HepG2 (cell line): ENCODE results near the gene ASCL2. TPM values are rescaled to one million over a fixed set of nuclear protein-coding genes. Genes with fewer than 3 reads are reported as not detected.

Source experiments
- CBX1 ChIP-seq: IDR thresholded peaks from one replicate; pipeline ENCODE4 v1.6.1; 2016; ENCODE audit warnings: antibody characterized with exemption, low read depth
- GATAD1 ChIP-seq: IDR thresholded peaks from 2 replicates; pipeline ENCODE4 v1.6.1; 2016; ENCODE audit warnings: missing genetic modification reagents, missing compliant biosample characterization
- GLMP ChIP-seq: sonication (generic); formaldehyde crosslinking; IDR thresholded peaks from 2 replicates; pipeline ENCODE4 v1.9.0; 2021; ENCODE audit warnings: missing genetic modification reagents, mild to moderate bottlenecking, borderline replicate concordance
- ISL2 ChIP-seq: sonication (generic); formaldehyde crosslinking; IDR thresholded peaks from 2 replicates; pipeline ENCODE4 v1.5.0; 2020; ENCODE audit warnings: missing genetic modification reagents
- KDM1A ChIP-seq: IDR thresholded peaks from 2 replicates; pipeline ENCODE4 v1.6.1; 2016; ENCODE audit warnings: missing compliant biosample characterization
- NCOR1 ChIP-seq: fragments of 200-600 bp; sonication (generic); IDR thresholded peaks from 2 replicates; pipeline ENCODE4 v1.7.0; 2017; ENCODE audit warnings: antibody characterized with exemption, low read length, borderline replicate concordance
- PAXIP1 ChIP-seq: sonication (generic); formaldehyde crosslinking; conservative IDR thresholded peaks from 2 replicates; pipeline ENCODE4 v1.4.0; 2020; ENCODE audit warnings: mild to moderate bottlenecking, missing genetic modification reagents, moderate library complexity
- PCBP1 ChIP-seq: fragments of 200-400 bp; formaldehyde crosslinking; IDR thresholded peaks from 2 replicates; pipeline ENCODE4 v1.6.1; 2017; ENCODE audit warnings: mild to moderate bottlenecking, low read depth, low read length, borderline replicate concordance
- PHF8 ChIP-seq: sonication (generic); formaldehyde crosslinking; IDR thresholded peaks from 2 replicates; pipeline ENCODE4 v1.5.0; 2020; ENCODE audit warnings: missing genetic modification reagents
- RBAK ChIP-seq: sonication (generic); formaldehyde crosslinking; IDR thresholded peaks from 2 replicates; pipeline ENCODE4 v1.5.1; 2020; ENCODE audit warnings: mild to moderate bottlenecking, missing genetic modification reagents
- RXRA ChIP-seq: sonication (generic); formaldehyde crosslinking; IDR thresholded peaks from 2 replicates; pipeline ENCODE4 v1.5.1; 2020; ENCODE audit warnings: missing genetic modification reagents
- SRF ChIP-seq: IDR thresholded peaks from 2 replicates; pipeline ENCODE4 v1.6.1; 2011; ENCODE audit warnings: mild to moderate bottlenecking, low read depth, low read length, moderate library complexity
- WIZ ChIP-seq: sonication (generic); formaldehyde crosslinking; IDR thresholded peaks from 2 replicates; pipeline ENCODE4 v1.5.1; 2020; ENCODE audit warnings: mild to moderate bottlenecking, missing genetic modification reagents
- ZBTB38 ChIP-seq: sonication (generic); formaldehyde crosslinking; IDR thresholded peaks from 2 replicates; pipeline ENCODE4 v1.5.1; 2020; ENCODE audit warnings: mild to moderate bottlenecking, missing genetic modification reagents
- ZFAT ChIP-seq: sonication (generic); formaldehyde crosslinking; conservative IDR thresholded peaks from 2 replicates; pipeline ENCODE4 v1.8.1; 2023; ENCODE audit warnings: missing genetic modification reagents, inconsistent platforms
- ZNF556 ChIP-seq: sonication (generic); formaldehyde crosslinking; IDR thresholded peaks from 2 replicates; pipeline ENCODE4 v1.4.0; 2020; ENCODE audit warnings: mild to moderate bottlenecking, missing genetic modification reagents, borderline replicate concordance
- ZNF7 ChIP-seq: IDR thresholded peaks from 2 replicates; pipeline ENCODE4 v1.6.1; 2016; ENCODE audit warnings: missing biosample characterization, missing genetic modification reagents
- ZNF841 ChIP-seq: sonication (generic); formaldehyde crosslinking; IDR thresholded peaks from 2 replicates; pipeline ENCODE4 v1.8.1; 2023; ENCODE audit warnings: missing genetic modification reagents, borderline replicate concordance
- ZNF879 ChIP-seq: sonication (generic); formaldehyde crosslinking; IDR thresholded peaks from 2 replicates; pipeline ENCODE4 v1.8.1; 2023; ENCODE audit warnings: missing genetic modification reagents
- polyA plus RNA-seq, 8 experiments: library from polyadenylated mRNA; depleted of rRNA in 3 of 8; stranded (reverse) in 7 of 8; unstranded in 1 of 8; fragments of >200 nt; fragmentation: Illumina TruSeq in 4 of 8; extraction: Trizol in 4 of 8; gene quantifications; 2 replicates each; pipeline versions ENCODE4 v1.2.1 to v1.2.3, GENCODE V29; 2011 to 2016; ENCODE audit warnings: low read depth in 4 of 8, missing spikeins in 1 of 8, mixed read lengths in 1 of 8; ENCODE audit not compliant: insufficient read depth in 1 of 8
- total RNA-seq, 5 experiments: library from RNA; depleted of rRNA; stranded (reverse); fragments of >200 nt; fragmentation: Illumina TruSeq; extraction: Trizol; gene quantifications; 2 replicates each; pipeline ENCODE4 v1.2.3, GENCODE V29; 2016; ENCODE audit warnings: low read depth in 1 of 5
- TF ChIP-seq, protein P1 (sequence below): sonication (generic); formaldehyde crosslinking; IDR thresholded peaks from 2 replicates; pipeline ENCODE4 v1.8.0; 2022; ENCODE audit warnings: missing genetic modification reagents, mild to moderate bottlenecking, borderline replicate concordance
- TF ChIP-seq, protein P2 (sequence below): sonication (generic); formaldehyde crosslinking; IDR thresholded peaks from 2 replicates; pipeline ENCODE4 v1.4.0; 2020; ENCODE audit warnings: missing genetic modification reagents

Gene ASCL2
- total and polyA plus RNA-seq, 2 of the 13 experiments (the other 11 are each of a cell fraction or from before 2014, with no cell fraction given), result 0.07 TPM; not detected in 1

GRCh38 chr11:2268729-2269600 lies 1.4 kb downstream of the ASCL2 start (continued):
- no peak; the same call in 1 of the 2 replicates for TF ChIP-seq PAXIP1 (CRISPR knock-in tag)
- TF ChIP-seq PCBP1, result 0 out of 2 replicates have a peak, but pooled peaks have one; percentile 72
- TF ChIP-seq CBX1, result no peak
- TF ChIP-seq ZFAT (CRISPR knock-in tag), result no peak
- TF ChIP-seq SRF, result no peak
- TF ChIP-seq RXRA (CRISPR knock-in tag), result 0 out of 2 replicates have a peak, but pooled peaks have one; percentile 26
- TF ChIP-seq, protein P1, sequence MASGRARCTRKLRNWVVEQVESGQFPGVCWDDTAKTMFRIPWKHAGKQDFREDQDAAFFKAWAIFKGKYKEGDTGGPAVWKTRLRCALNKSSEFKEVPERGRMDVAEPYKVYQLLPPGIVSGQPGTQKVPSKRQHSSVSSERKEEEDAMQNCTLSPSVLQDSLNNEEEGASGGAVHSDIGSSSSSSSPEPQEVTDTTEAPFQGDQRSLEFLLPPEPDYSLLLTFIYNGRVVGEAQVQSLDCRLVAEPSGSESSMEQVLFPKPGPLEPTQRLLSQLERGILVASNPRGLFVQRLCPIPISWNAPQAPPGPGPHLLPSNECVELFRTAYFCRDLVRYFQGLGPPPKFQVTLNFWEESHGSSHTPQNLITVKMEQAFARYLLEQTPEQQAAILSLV (CRISPR knock-in tag), result no peak
- TF ChIP-seq WIZ (CRISPR knock-in tag), result no peak
- TF ChIP-seq ZNF556, result no peak; the same call in 1 of the 2 replicates
- no peak for TF ChIP-seq ZNF879
- TF ChIP-seq, protein P2, sequence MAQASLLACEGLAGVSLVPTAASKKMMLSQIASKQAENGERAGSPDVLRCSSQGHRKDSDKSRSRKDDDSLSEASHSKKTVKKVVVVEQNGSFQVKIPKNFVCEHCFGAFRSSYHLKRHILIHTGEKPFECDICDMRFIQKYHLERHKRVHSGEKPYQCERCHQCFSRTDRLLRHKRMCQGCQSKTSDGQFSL (CRISPR knock-in tag), result no peak
- TF ChIP-seq PHF8 (CRISPR knock-in tag), result peak; percentile 47; the same call in 1 of the 2 replicates
- TF ChIP-seq ZBTB38 (CRISPR knock-in tag), result peak; percentile 26; the same call in 1 of the 2 replicates
- no peak for TF ChIP-seq NCOR1
- no peak for TF ChIP-seq ZNF841 (CRISPR knock-in tag)
- no peak for TF ChIP-seq RBAK (CRISPR knock-in tag)
- no peak for TF ChIP-seq ZNF7
- no peak for TF ChIP-seq ISL2 (CRISPR knock-in tag)
- TF ChIP-seq KDM1A (CRISPR knock-in tag), result no peak
- TF ChIP-seq GATAD1 (CRISPR knock-in tag), result peak; percentile 61; the same call in 1 of the 2 replicates
- no peak for TF ChIP-seq GLMP (CRISPR knock-in tag)
